ENCODE data around the gene PORCN. TPM values are rescaled to one million over a fixed set of nuclear protein-coding genes. Genes with fewer than 3 reads are reported as not detected.

Gene PORCN
- total and polyA plus RNA-seq, 7 donors: 4.8 to 12.2 (median 8.6) TPM

- Histone ChIP-seq H3K9me3 (no peaks in the 10 kb centered on the region), H3K27me3 (ENCODE audit: insufficient read depth in 3 of 3, low read length in 2 of 3) (peaks cover 0 to 16% (median 0%) of the 10 kb centered on the region in 3 donors), H3K36me3 (ENCODE audit: insufficient read depth in 1 of 2, low read depth in 1 of 2) (no peaks in the 10 kb centered on the region), H3K27ac (no peak overlapping the region), H3K4me1 (no peaks in the 10 kb centered on the region), H3K4me3 (peak overlapping the region; percentile 5)
- intact Hi-C loops (cut with DNase I): no loop called here
- DNase-seq: no peak
- 10 to 36% (median 16%) methylated on average over 7 to 18 of the region's 18 CpGs for WGBS, 3 donors
- no peak for TF ChIP-seq CTCF (IDR thresholded peaks at IDR 0.05)
- ATAC-seq: no peak
Observed at GRCh38 chrX:48468247-48468671, 40.5 kb upstream of the PORCN start.

GRCh38 chrX:48468693-48469691, 39.8 kb upstream of the PORCN start:
- peak overlapping the region; percentile 15 for H3K4me3 ChIP-seq
- DNase-seq (no peak), ATAC-seq (no peak)
- intact Hi-C loops (cut with DNase I): no loop called here
- H3K9me3 ChIP-seq: no peaks in the 10 kb centered on the region
- H3K27ac ChIP-seq: no peak overlapping the region
- peaks cover 0 to 16% (median 0%) of the 10 kb centered on the region in 3 donors for H3K27me3 ChIP-seq (ENCODE audit: insufficient read depth in 3 of 3, low read length in 2 of 3)
- 42 to 66% (median 58%) methylated on average over 21 to 23 of the region's 23 CpGs for WGBS, 3 donors
- H3K4me1 ChIP-seq: no peaks in the 10 kb centered on the region
- no peaks in the 10 kb centered on the region for H3K36me3 ChIP-seq (ENCODE audit: insufficient read depth in 1 of 2, low read depth in 1 of 2)
- no peak for TF ChIP-seq CTCF (IDR thresholded peaks at IDR 0.05)

GRCh38 chrX:48470110-48470832, 38.5 kb upstream of the PORCN start, which contains the start of gene SLC38A5:
Gene SLC38A5 (minus strand): TSS chrX:48470260. CDS start chrX:48467924, 2,336 bp downstream.
- ATAC-seq (no peak), DNase-seq (no peak)
- intact Hi-C loops (cut with DNase I): loop anchor here in 1 of 2 donors (10.0 kb wide), 1 partner anchor 395 kb away; the partner anchor contains the start of gene ZNF630
- no peak for TF ChIP-seq CTCF (IDR thresholded peaks at IDR 0.05)
- H3K27me3 ChIP-seq (ENCODE audit: insufficient read depth in 3 of 3, low read length in 2 of 3): peaks cover 0 to 12% (median 0%) of the 10 kb centered on the region in 3 donors
- WGBS, 3 donors: 76 to 87% (median 84%) methylated on average over 8 to 18 of the region's 18 CpGs
- no peaks in the 10 kb centered on the region for H3K36me3 ChIP-seq (ENCODE audit: insufficient read depth in 1 of 2, low read depth in 1 of 2)
- H3K4me1 ChIP-seq: no peaks in the 10 kb centered on the region
- no peak within 1 kb of the TSS for H3K27ac ChIP-seq
- H3K9me3 ChIP-seq: no peaks in the 10 kb centered on the region
- H3K4me3 ChIP-seq: peak within 1 kb of the TSS; percentile 15

GRCh38 chrX:48470833-48471118, 38.0 kb upstream of the PORCN start:
- intact Hi-C loops (cut with DNase I): loop anchor here in 1 of 2 donors (10.0 kb wide), 1 partner anchor 396 kb away; the partner anchor contains the start of gene ZNF630
- 82 to 85% (median 83%) methylated on average over 9 of the region's 9 CpGs for WGBS, 3 donors

More at GRCh38 chrX:48470833-48471118, 38.0 kb upstream of the PORCN start:
- DNase-seq (no peak), ATAC-seq (no peak)
- Histone ChIP-seq H3K4me1 (no peaks in the 10 kb centered on the region), H3K36me3 (ENCODE audit: insufficient read depth in 1 of 2, low read depth in 1 of 2) (no peaks in the 10 kb centered on the region), H3K27ac (no peak overlapping the region), H3K4me3 (no peak overlapping the region), H3K27me3 (ENCODE audit: insufficient read depth in 3 of 3, low read length in 2 of 3) (peaks cover 0 to 10% (median 0%) of the 10 kb centered on the region in 3 donors), H3K9me3 (no peaks in the 10 kb centered on the region)
- no peak for TF ChIP-seq CTCF (IDR thresholded peaks at IDR 0.05)

Data from psoas muscle (tissue), 8 donors.